Peyer's patch (tissue), 4 donors: ENCODE results near the gene TMEM98.

Experiments
- POLR2A ChIP-seq, 2 donors: fragments of 450-650 bp; IDR thresholded peaks; one replicate each; pipeline ENCODE4 v1.5.1; 2017; ENCODE audit warnings: antibody characterized with exemption in 2 of 2, mild to moderate bottlenecking in 2 of 2, moderate library complexity in 2 of 2
- TF ChIP-seq, protein P1 (sequence below), 6 experiments: fragments of 450-650 bp in 4 of 6; fragments of 200-600 bp in 2 of 6; sonication (generic) in 1 of 6; IDR thresholded peaks; one replicate each; pipeline ENCODE4 v1.5.1; 2017 to 2019; ENCODE audit warnings: antibody characterized with exemption in 6 of 6, mild to moderate bottlenecking in 3 of 6, moderate library complexity in 1 of 6

DNA sequence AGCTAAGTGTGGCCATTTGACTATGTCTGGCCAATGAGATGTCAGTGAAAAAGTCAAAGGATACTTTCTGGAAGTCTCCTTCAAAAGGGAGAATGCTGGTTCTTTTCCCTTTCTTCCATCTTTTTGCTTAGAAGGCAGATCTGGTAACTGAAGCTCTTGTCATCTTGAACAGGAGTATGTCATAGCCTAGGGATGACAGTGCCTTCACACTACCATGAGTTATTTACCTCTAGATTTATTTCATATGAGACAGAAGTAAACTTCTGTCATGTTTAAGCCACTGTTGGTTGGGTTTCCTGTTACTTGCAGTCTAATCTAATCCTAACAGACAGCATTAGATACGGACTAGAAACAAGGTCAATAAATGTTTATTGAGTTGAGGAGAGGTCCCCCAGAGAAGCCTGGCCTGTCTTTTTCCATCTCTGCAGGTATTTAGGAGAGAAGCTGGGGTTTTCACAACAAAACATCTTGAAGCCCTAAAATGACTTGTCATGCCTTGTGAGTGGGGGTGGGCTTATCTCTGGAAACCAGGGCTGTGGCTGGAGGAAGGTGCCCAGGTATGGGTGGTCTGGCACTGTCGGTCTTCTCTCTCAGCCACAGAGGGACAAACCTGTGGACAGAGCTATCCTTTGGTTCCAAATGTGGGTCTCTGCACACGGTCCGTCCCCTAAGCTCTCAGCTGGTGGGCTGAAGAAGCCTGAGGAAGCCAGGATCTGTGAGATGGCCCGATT lies 28.5 kb downstream of the TMEM98 start:
- TF ChIP-seq POLR2A (IDR thresholded peaks at IDR 0.05): no peak
- TF ChIP-seq, protein P1, sequence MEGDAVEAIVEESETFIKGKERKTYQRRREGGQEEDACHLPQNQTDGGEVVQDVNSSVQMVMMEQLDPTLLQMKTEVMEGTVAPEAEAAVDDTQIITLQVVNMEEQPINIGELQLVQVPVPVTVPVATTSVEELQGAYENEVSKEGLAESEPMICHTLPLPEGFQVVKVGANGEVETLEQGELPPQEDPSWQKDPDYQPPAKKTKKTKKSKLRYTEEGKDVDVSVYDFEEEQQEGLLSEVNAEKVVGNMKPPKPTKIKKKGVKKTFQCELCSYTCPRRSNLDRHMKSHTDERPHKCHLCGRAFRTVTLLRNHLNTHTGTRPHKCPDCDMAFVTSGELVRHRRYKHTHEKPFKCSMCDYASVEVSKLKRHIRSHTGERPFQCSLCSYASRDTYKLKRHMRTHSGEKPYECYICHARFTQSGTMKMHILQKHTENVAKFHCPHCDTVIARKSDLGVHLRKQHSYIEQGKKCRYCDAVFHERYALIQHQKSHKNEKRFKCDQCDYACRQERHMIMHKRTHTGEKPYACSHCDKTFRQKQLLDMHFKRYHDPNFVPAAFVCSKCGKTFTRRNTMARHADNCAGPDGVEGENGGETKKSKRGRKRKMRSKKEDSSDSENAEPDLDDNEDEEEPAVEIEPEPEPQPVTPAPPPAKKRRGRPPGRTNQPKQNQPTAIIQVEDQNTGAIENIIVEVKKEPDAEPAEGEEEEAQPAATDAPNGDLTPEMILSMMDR (IDR thresholded peaks at IDR 0.05): no peak
